Adrenal gland (tissue), 12 donors: ENCODE data around the gene PTPRN2. TPM values are rescaled to one million over a fixed set of nuclear protein-coding genes. Genes with fewer than 3 reads are reported as not detected.

Experiments
- DNase-seq, 7 donors: peaks; one replicate each; pipeline ENCODE4 v3.0.0-alpha.2; 2019 to 2020
- H3K27ac ChIP-seq, 5 donors: fragments of 200-600 bp; sonication (generic) in 4 of 5; 1 replicate in 3 of 5; 2 replicates in 2 of 5; pipeline versions ENCODE4 v1.5.1 to v1.8.0; 2016 to 2020; ENCODE audit warnings: mild to moderate bottlenecking in 1 of 5
- H3K27me3 ChIP-seq: fragments of 200-600 bp; 2 replicates; pipeline ENCODE4 v1.8.0; 2021
- H3K36me3 ChIP-seq, 2 donors: fragments of 200-600 bp; replicated peaks in 1 of 2; 1 replicate in 1 of 2; 2 replicates in 1 of 2; pipeline versions ENCODE4 v1.5.1 to v1.8.0; 2018 to 2022
- H3K4me1 ChIP-seq, 2 donors: fragments of 200-600 bp; replicated peaks in 1 of 2; 1 replicate in 1 of 2; 2 replicates in 1 of 2; pipeline versions ENCODE4 v1.5.1 to v1.8.0; 2018 to 2021
- H3K4me3 ChIP-seq, 4 donors: fragments of 200-600 bp; sonication (generic) in 3 of 4; one replicate each; pipeline ENCODE4 v1.5.1; 2016 to 2018
- H3K9me3 ChIP-seq, 3 donors: fragments of 200-600 bp; sonication (generic) in 1 of 3; replicated peaks in 1 of 3; 1 replicate in 2 of 3; 2 replicates in 1 of 3; pipeline versions ENCODE4 v1.5.1 to v1.8.0; 2016 to 2021
- POLR2A ChIP-seq, 2 donors: fragments of 450-650 bp; IDR thresholded peaks; one replicate each; pipeline ENCODE4 v1.6.1; 2017; ENCODE audit warnings: antibody characterized with exemption in 2 of 2, mild to moderate bottlenecking in 2 of 2, moderate library complexity in 1 of 2
- WGBS, 4 donors: extraction: QIAGEN DNeasy Blood & Tissue Kit in 2 of 4; methylation state at CpG; one replicate each; pipeline versions ENCODE4 v1.1.5 to v1.1.7; 2013 to 2017; 5-methylcytosine and 5-hydroxymethylcytosine counted together
- intact Hi-C, 2 donors: fragments of 100-400 bp; cut with DNase I; formaldehyde crosslinking; loops; one replicate each; pipeline versions ENCODE4 v1.14.1 to v1.15.0; 2022 to 2023
- polyA plus RNA-seq, 3 donors: library from polyadenylated mRNA; stranded (reverse); fragments of 200-250 nt in 2 of 3; fragments of 350-450 nt in 1 of 3; fragmentation: Illumina TruSeq in 1 of 3; extraction: RNeasy Lipid Tissue Mini Kit (QIAGEN cat#74804) in 1 of 3; gene quantifications; one replicate each; pipeline ENCODE4 v1.2.3, GENCODE V29; 2013 to 2014
- total RNA-seq, 9 donors: library from RNA; depleted of rRNA in 4 of 9; stranded (reverse); fragments of >200 nt in 4 of 9; fragments of 120-200 nt in 1 of 9; fragmentation: NEBNext Ultra II Directional in 1 of 9; extraction: Animal tissue kit (Norgen Biotek cat#: 25700) in 1 of 9; gene quantifications; one replicate each; pipeline versions ENCODE4 v1.1.0 to v1.2.4, GENCODE V29; 2013 to 2023
- TF ChIP-seq, protein P1 (sequence below), 6 experiments: fragments of 450-650 bp in 4 of 6; fragments of 200-600 bp in 2 of 6; sonication (generic) in 1 of 6; IDR thresholded peaks; 1 replicate in 5 of 6; 2 replicates in 1 of 6; pipeline versions ENCODE4 v1.5.1 to v1.8.0; 2016 to 2021; ENCODE audit warnings: antibody characterized with exemption in 6 of 6, mild to moderate bottlenecking in 2 of 6, moderate library complexity in 1 of 6
- donor health status: healthy with polysubstance abuse.
- donor health status: Bipolar disorder and iron deficiency.
- donor health status: DM: yes; HTN: yes; CAD: no.
- donor health status: DM: no; HTN: no; CAD: no.
- donor health status: DM: no; HTN: no; CAD: no.
- donor health status: DM: yes; HTN: yes; CAD: no.

PTPRN2 gene
- total and polyA plus RNA-seq, 12 donors, result 2.2 to 16.2 (median 3.4) TPM

- Histone ChIP-seq H3K4me3 (no peak overlapping the region), H3K4me1 (no peaks in the 10 kb centered on the region), H3K27ac (no peak overlapping the region), H3K36me3 (no peaks in the 10 kb centered on the region), H3K9me3 (no peaks in the 10 kb centered on the region), H3K27me3 (no peaks in the 10 kb centered on the region)
- intact Hi-C loops, result loop anchor here in 1 of 2 donors (10.0 kb wide), 1 partner anchor 61 kb away; no protein-coding TSS in a partner anchor
- DNase-seq, result no peak
- WGBS, 4 donors, result 88 to 92% (median 91%) methylated on average over 16 to 32 of the region's 32 CpGs
- TF ChIP-seq, protein P1, sequence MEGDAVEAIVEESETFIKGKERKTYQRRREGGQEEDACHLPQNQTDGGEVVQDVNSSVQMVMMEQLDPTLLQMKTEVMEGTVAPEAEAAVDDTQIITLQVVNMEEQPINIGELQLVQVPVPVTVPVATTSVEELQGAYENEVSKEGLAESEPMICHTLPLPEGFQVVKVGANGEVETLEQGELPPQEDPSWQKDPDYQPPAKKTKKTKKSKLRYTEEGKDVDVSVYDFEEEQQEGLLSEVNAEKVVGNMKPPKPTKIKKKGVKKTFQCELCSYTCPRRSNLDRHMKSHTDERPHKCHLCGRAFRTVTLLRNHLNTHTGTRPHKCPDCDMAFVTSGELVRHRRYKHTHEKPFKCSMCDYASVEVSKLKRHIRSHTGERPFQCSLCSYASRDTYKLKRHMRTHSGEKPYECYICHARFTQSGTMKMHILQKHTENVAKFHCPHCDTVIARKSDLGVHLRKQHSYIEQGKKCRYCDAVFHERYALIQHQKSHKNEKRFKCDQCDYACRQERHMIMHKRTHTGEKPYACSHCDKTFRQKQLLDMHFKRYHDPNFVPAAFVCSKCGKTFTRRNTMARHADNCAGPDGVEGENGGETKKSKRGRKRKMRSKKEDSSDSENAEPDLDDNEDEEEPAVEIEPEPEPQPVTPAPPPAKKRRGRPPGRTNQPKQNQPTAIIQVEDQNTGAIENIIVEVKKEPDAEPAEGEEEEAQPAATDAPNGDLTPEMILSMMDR (IDR thresholded peaks at IDR 0.05), result no peak
- no peak for TF ChIP-seq POLR2A (IDR thresholded peaks at IDR 0.05)
These were observed 802.0 kb downstream of the PTPRN2 start for GRCh38 chr7:157785486-157786186.

DNA sequence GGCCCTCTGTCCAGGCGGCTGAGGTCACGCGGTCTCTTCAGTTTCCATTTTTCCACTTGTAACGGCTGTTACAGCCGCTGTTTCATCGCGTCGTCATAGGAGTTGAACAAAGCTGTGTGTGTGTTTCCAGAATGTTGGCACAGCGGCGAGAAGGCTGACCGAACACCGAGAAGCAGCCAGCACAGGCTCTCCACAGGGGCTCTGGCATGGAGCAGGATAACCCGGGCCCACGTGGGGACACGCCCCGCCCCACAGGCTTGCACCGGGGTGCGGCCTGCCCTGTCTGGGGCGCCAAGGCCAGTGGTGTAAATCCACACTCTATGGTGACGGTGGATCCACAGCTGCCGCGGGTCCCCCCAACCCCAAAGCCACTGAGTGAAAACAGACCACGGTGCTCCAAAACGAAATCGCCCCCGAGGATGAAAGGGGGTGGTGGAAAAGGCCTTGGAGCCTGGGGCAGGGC, 802.6 kb downstream of the PTPRN2 start:
- Histone ChIP-seq H3K27ac (no peak overlapping the region), H3K4me3 (no peak overlapping the region), H3K36me3 (no peaks in the 10 kb centered on the region), H3K27me3 (no peaks in the 10 kb centered on the region), H3K9me3 (no peaks in the 10 kb centered on the region), H3K4me1 (no peaks in the 10 kb centered on the region)
- 80 to 93% (median 85%) methylated on average over 11 to 26 of the region's 26 CpGs for WGBS, 4 donors
- intact Hi-C loops, result loop anchor here in 1 of 2 donors (10.0 kb wide), 1 partner anchor 60 kb away; no protein-coding TSS in a partner anchor
- TF ChIP-seq, protein P1 (IDR thresholded peaks at IDR 0.05), result no peak
- no peak for TF ChIP-seq POLR2A (IDR thresholded peaks at IDR 0.05)
- DNase-seq, result no peak

GRCh38 chr7:157784041-157784835, 803.4 kb downstream of the PTPRN2 start:
- no peak overlapping the region for H3K27ac ChIP-seq
- no peaks in the 10 kb centered on the region for H3K4me1 ChIP-seq
- no peak for DNase-seq
- no peaks in the 10 kb centered on the region for H3K9me3 ChIP-seq
- intact Hi-C loops, result loop anchor here in 1 of 2 donors (10.0 kb wide), 1 partner anchor 59 kb away; no protein-coding TSS in a partner anchor
- WGBS, 4 donors, result 51 to 81% (median 65%) methylated on average over 15 to 27 of the region's 27 CpGs
- no peaks in the 10 kb centered on the region for H3K36me3 ChIP-seq
- H3K27me3 ChIP-seq, result no peaks in the 10 kb centered on the region
- H3K4me3 ChIP-seq, result no peak overlapping the region
- no peak for TF ChIP-seq POLR2A (IDR thresholded peaks at IDR 0.05)
- TF ChIP-seq, protein P1 (IDR thresholded peaks at IDR 0.05), result no peak

DNA sequence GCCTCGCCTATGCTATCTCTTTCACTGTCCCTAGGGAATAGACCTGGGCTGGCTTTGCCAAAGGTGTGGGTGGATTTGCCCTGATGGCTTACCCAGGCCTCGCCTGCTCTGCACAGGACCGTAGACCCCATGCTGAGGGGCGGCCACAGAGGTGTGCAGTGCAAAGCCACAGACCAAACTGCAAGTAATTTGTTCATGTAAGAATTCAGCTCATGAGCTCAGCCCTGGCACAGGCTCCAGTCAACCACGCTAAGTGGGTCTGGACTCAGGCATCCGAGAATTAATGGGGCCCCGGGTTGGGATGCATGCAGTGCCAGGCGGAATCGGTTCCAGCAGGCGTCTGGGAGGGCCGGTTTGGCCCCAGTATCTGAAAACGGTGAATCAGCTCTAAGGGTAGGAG, 805.6 kb downstream of the PTPRN2 start:
- Histone ChIP-seq H3K4me1 (no peaks in the 10 kb centered on the region), H3K4me3 (no peak overlapping the region), H3K9me3 (no peaks in the 10 kb centered on the region), H3K27ac (no peak overlapping the region), H3K27me3 (no peaks in the 10 kb centered on the region), H3K36me3 (no peaks in the 10 kb centered on the region)
- WGBS, 4 donors, result 63 to 87% (median 78%) methylated on average over 4 to 12 of the region's 12 CpGs
- TF ChIP-seq, protein P1 (IDR thresholded peaks at IDR 0.05), result no peak
- intact Hi-C loops, result loop anchor here in 1 of 2 donors (10.0 kb wide), 1 partner anchor 57 kb away; no protein-coding TSS in a partner anchor
- no peak for DNase-seq
